Measurements from ENCODE around the gene DDX10.

The DDX10 gene

GRCh38 chr11:108654994-108655631, 9.8 kb upstream of the DDX10 start:
- peak; percentile 65 for DNase-seq (ENCODE audit: low read depth)

GRCh38 chr11:108662700-108663099, 2.2 kb upstream of the DDX10 start:
- DNase-seq (ENCODE audit: low read depth): no peak

GRCh38 chr11:108663154-108663877, 1.6 kb upstream of the DDX10 start:
- no peak for DNase-seq (ENCODE audit: low read depth)

GRCh38 chr11:108666373-108666772, 1.5 kb downstream of the DDX10 start:
- peak; percentile 18 for DNase-seq (ENCODE audit: low read depth)

- no peak for DNase-seq (ENCODE audit: low read depth)
Observed at GRCh38 chr11:108669286-108669685, 4.4 kb downstream of the DDX10 start.

- peak; percentile 18 for DNase-seq (ENCODE audit: low read depth)
Observed at GRCh38 chr11:108669711-108670110, 4.8 kb downstream of the DDX10 start.

- no peak for DNase-seq (ENCODE audit: low read depth)
Observed at GRCh38 chr11:108670451-108670850, 5.6 kb downstream of the DDX10 start.

- peak; percentile 84 for DNase-seq (ENCODE audit: low read depth)
Observed at GRCh38 chr11:108672113-108672512, 7.2 kb downstream of the DDX10 start.

GRCh38 chr11:108672786-108673185, 7.9 kb downstream of the DDX10 start:
- peak; percentile 45 for DNase-seq (ENCODE audit: low read depth)

- DNase-seq (ENCODE audit: low read depth): no peak
Observed at GRCh38 chr11:108679045-108679444, 14.2 kb downstream of the DDX10 start.

GRCh38 chr11:108680271-108680670, 15.4 kb downstream of the DDX10 start:
- peak; percentile 15 for DNase-seq (ENCODE audit: low read depth)

GRCh38 chr11:108685419-108686130, 20.7 kb downstream of the DDX10 start:
- peak; percentile 23 for DNase-seq (ENCODE audit: low read depth)

- DNase-seq (ENCODE audit: low read depth): peak; percentile 74
Observed at GRCh38 chr11:108693852-108694251, 29.0 kb downstream of the DDX10 start.

- peak; percentile 26 for DNase-seq (ENCODE audit: low read depth)
Observed at GRCh38 chr11:108694846-108695245, 30.0 kb downstream of the DDX10 start.

- DNase-seq (ENCODE audit: low read depth): peak; percentile 86
Observed at GRCh38 chr11:108697872-108698473, 33.1 kb downstream of the DDX10 start.

- peak; percentile 42 for DNase-seq (ENCODE audit: low read depth)
Observed at GRCh38 chr11:108698844-108699642, 34.2 kb downstream of the DDX10 start.

- no peak for DNase-seq (ENCODE audit: low read depth)
Observed at GRCh38 chr11:108703916-108704315, 39.0 kb downstream of the DDX10 start.

- DNase-seq (ENCODE audit: low read depth): no peak
Observed at GRCh38 chr11:108705061-108705460, 40.2 kb downstream of the DDX10 start.

- no peak for DNase-seq (ENCODE audit: low read depth)
Observed at GRCh38 chr11:108708173-108708572, 43.3 kb downstream of the DDX10 start.

- DNase-seq (ENCODE audit: low read depth): no peak
Observed at GRCh38 chr11:108709741-108710140, 44.9 kb downstream of the DDX10 start.

GRCh38 chr11:108713076-108713790, 48.4 kb downstream of the DDX10 start:
- peak; percentile 86 for DNase-seq (ENCODE audit: low read depth)
